Panc1 (cell line): ENCODE data around the gene KRTCAP3. TPM values are rescaled to one million over a fixed set of nuclear protein-coding genes. Genes with fewer than 3 reads are reported as not detected.
A peak's percentile ranks its signal among the peaks of the same experiment; 100 is the strongest.

ENCODE experiments used
- ATAC-seq: fragments of 200-7000 bp; cut with Tn5 transposase; 2 replicates; pipeline ENCODE4 v1.9.1; 2020; ENCODE audit warnings: mild to moderate bottlenecking, moderate library complexity
- BruUV-seq: library from RNA; stranded (reverse); fragments of 400-500 nt; replicated peaks from 2 replicates; lab custom pipeline; 2021; lab: Mats Ljungman, UMichigan
- CTCF ChIA-PET: fragments of 300-600 bp; sonication (Branson Sonifier 250); formaldehyde crosslinking; loops from one replicate; lab custom pipeline; 2022; ENCODE audit warnings: antibody characterized with exemption; lab: Charles Lee
- POLR2A ChIA-PET: fragments of 300-600 bp; sonication (Branson Sonifier 250); formaldehyde crosslinking; loops from one replicate; lab custom pipeline; 2022; ENCODE audit warnings: antibody characterized with exemption; lab: Charles Lee
- DNase-seq: peaks from one replicate; pipeline ENCODE4 v3.0.0-alpha.2; 2010; ENCODE audit warnings: low read depth, low spot score
- H3K27ac ChIP-seq: 2 replicates; pipeline ENCODE4 v1.5.1; 2011; ENCODE audit warnings: mild to moderate bottlenecking, low read length, inconsistent platforms
- H3K27me3 ChIP-seq: fragments of 200-500 bp; sonication (Bioruptor generic); 2 replicates; pipeline ENCODE4 v1.6.0; 2014; ENCODE audit warnings: low read length, inconsistent platforms; ENCODE audit not compliant: control insufficient read depth, insufficient read depth
- H3K36me3 ChIP-seq: fragments of 200-500 bp; sonication (Bioruptor generic); 2 replicates; pipeline ENCODE4 v1.5.1; 2014; ENCODE audit warnings: inconsistent platforms, mild to moderate bottlenecking, low read length, moderate library complexity; ENCODE audit not compliant: control insufficient read depth, insufficient read depth
- H3K4me1 ChIP-seq: 2 replicates; pipeline ENCODE4 v1.5.1; 2011; ENCODE audit warnings: inconsistent platforms, mild to moderate bottlenecking, low read length, moderate library complexity; ENCODE audit not compliant: control insufficient read depth, insufficient read depth
- H3K4me3 ChIP-seq, 2 experiments: 2 replicates each; pipeline ENCODE4 v1.5.1; 2011 to 2012; ENCODE audit warnings: low read depth in 2 of 2, low read length in 2 of 2, mild to moderate bottlenecking in 2 of 2, inconsistent platforms in 1 of 2, moderate library complexity in 1 of 2
- H3K9me3 ChIP-seq: fragments of 200-500 bp; sonication (Bioruptor generic); 2 replicates; pipeline ENCODE4 v1.5.1; 2014; ENCODE audit warnings: low read depth, mild to moderate bottlenecking, inconsistent platforms, low read length, moderate library complexity; ENCODE audit not compliant: control insufficient read depth, insufficient read depth
- CTCF ChIP-seq: fragments of 450-650 bp; IDR thresholded peaks from 2 replicates; pipeline ENCODE4 v1.5.1; 2017; ENCODE audit warnings: mild to moderate bottlenecking
- POLR2AphosphoS5 ChIP-seq: IDR thresholded peaks from 2 replicates; pipeline ENCODE4 v1.6.1; 2012; ENCODE audit warnings: mild to moderate bottlenecking, low read depth, low read length, moderate library complexity
- REST ChIP-seq, 2 experiments: IDR thresholded peaks; 2 replicates each; pipeline ENCODE4 v1.6.1; 2011 to 2012; ENCODE audit warnings: low read depth in 2 of 2, control low read depth in 1 of 2, low read length in 1 of 2, mild to moderate bottlenecking in 1 of 2, moderate library complexity in 1 of 2; ENCODE audit not compliant: insufficient read depth in 1 of 2
- SIN3A ChIP-seq: IDR thresholded peaks from 2 replicates; pipeline ENCODE4 v1.6.1; 2012; ENCODE audit warnings: low read depth, mild to moderate bottlenecking, low read length, moderate library complexity, borderline replicate concordance; ENCODE audit not compliant: insufficient read depth
- TCF7L2 ChIP-seq: IDR thresholded peaks from 2 replicates; pipeline ENCODE4 v1.6.1; 2011; ENCODE audit warnings: mild to moderate bottlenecking, low read depth, low read length, inconsistent platforms
- in situ Hi-C: cut with HindIII; loops from 2 replicates; pipeline ENCODE4 v1.10.0; 2016; ENCODE audit warnings: low sequenced_read_pairs, low pct_unique_long_range_greater_than_20kb
- intact Hi-C: fragments of 100-400 bp; cut with micrococcal nuclease; formaldehyde crosslinking; loops from one replicate; pipeline ENCODE4 v1.10.0; 2022; ENCODE audit not compliant: unreplicated experiment
- total RNA-seq: library from RNA; stranded (reverse); gene quantifications from one replicate; pipeline ENCODE4 v1.2.1, GENCODE V29; 2021; ENCODE audit not compliant: unreplicated experiment

KRTCAP3 gene
- total RNA-seq, 1 experiment from 2014 or later, result 1.9 TPM

DNA sequence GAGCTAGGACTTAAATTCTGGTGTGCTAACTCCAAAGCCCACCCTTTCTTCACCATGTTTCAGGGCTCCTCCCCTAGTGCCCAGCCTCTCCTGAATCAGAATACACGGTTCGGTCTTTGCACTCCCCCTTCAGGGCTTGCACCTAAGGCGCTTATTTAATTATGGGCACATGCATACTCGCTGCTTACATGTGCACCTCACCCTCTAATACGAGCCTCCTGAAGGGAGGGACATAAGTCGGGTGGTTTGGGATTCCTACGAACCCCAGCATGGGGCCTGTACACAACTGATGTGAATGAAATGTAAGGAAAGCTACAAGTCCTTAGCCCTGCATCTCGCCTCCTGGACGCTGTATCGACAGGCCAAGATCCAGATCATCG lies 46.9 kb downstream of the KRTCAP3 start:
- no peak for TF ChIP-seq POLR2AphosphoS5
- no peak for TF ChIP-seq TCF7L2
- TF ChIP-seq CTCF, result no peak
- no peak for TF ChIP-seq SIN3A
- no peak for TF ChIP-seq REST (IDR thresholded peaks at IDR 0.05; ENCODE audit: insufficient read depth in 1 of 2, low read depth in 2 of 2, low read length in 1 of 2)
- ChIA-PET POLR2A (no interaction called here), CTCF (interaction anchor here (0.6 kb wide), 1 partner anchor 14 kb away, joined by 3 read pairs; no protein-coding TSS in a partner anchor)
- Histone ChIP-seq H3K36me3 (no peaks in the 10 kb centered on the region), H3K4me3 (peak overlapping the region; percentile 81 to 99), H3K4me1 (peaks cover 7% of the 10 kb centered on the region; the same call in 1 of the 2 replicates), H3K27me3 (no peaks in the 10 kb centered on the region), H3K27ac (peak overlapping the region; percentile 65), H3K9me3 (no peaks in the 10 kb centered on the region)
- DNase-seq (no peak), ATAC-seq (peak; percentile 29)
- in situ Hi-C loops (no loop called here), intact Hi-C loops (no loop called here)
- BruUV-seq, result TSS peak; percentile 86

DNA sequence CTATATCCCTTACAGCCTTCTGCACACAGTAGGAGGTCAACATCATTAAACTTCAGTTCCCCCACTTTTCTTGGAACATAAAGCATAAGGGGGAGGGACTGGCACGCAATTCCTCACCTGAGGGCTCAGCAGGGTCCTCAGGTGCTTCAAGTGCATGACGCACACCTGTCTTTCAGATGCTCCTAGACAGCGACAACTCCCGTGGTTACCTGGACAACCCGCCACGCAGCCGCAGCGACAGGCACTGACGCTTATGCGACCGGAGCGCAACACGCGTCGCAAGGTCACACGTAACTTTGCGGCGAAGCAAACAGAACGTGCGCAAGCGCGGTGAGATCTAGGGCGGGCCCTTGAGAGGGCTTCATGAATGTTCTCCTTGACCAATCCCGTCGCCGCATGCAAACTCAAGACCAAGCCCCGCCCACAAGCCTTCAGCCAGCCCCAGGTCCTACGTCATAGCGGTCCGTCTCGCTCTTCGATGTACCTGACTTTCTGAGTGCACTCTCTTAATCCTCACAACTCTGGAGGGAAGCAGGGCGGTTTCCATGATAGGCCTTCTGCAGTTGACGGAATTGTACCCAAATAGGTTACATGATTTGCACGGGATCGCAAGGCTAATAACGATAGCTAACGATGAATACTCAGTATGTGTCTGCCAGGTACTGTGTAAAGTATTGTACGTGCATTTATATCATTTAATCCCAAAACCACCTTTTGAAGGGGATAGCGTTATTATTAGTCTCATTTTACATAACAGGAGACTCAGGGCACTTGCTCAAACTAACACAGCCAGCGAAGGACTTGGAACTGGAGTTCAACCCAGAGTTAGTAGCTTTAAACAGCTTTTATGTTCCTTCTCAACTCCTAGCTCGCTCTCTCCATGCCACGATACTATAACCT lies 47.6 kb downstream of the KRTCAP3 start, which contains the start of gene IFT172:
Gene IFT172, minus strand, starts transcription at position 246 of the 900 bp plus-strand sequence. Its CDS starts 90 bp downstream, at position 156.
- intact Hi-C loops, result no loop called here
- ChIA-PET POLR2A (no interaction called here), CTCF (interaction anchor here (0.6 kb wide), 1 partner anchor 14 kb away, joined by 3 read pairs; no protein-coding TSS in a partner anchor)
- in situ Hi-C loops, result no loop called here
- BruUV-seq, result no TSS peak
- DNase-seq (peak; percentile 99), ATAC-seq (peak; percentile 96)
- Histone ChIP-seq H3K27me3 (no peaks in the 10 kb centered on the region), H3K4me3 (peak within 1 kb of the TSS; percentile 81 to 99), H3K36me3 (no peaks in the 10 kb centered on the region), H3K9me3 (no peaks in the 10 kb centered on the region), H3K4me1 (peaks cover 7% of the 10 kb centered on the region; the same call in 1 of the 2 replicates), H3K27ac (peak within 1 kb of the TSS; percentile 80)
- TF ChIP-seq CTCF (no peak), SIN3A (peak; percentile 95), POLR2AphosphoS5 (peak; percentile 42; the same call in 1 of the 2 replicates), REST (IDR thresholded peaks at IDR 0.05; ENCODE audit: insufficient read depth in 1 of 2, low read depth in 2 of 2, low read length in 1 of 2) (0 out of 4 replicates have a peak, but pooled peaks of 1 of the 2 experiments have one; percentile 31), TCF7L2 (peak; percentile 73)
